ENCODE results near the gene FAM241A.
A peak's percentile ranks its signal among the peaks of the same experiment; 100 is the strongest.

Gene FAM241A

DNA sequence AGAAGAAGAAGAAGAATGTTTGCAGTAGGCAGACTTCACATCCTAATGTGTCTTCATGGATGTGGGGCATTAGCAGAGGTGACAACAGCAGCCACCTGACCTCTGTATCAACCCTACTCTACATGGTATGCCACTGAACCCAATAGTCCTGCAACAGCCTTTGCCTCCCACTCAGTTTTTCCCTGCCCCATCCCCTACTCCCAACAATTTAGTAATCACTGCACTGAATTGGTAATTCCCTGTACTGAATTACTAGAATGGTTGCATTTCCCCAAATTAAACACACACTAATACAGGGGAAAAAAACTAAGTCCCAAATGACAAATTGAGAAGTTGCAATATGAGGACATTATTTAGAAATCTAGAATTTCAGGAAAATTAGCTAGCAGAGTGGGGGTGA lies 31.4 kb upstream of the FAM241A start:
- no peak for FAIRE-seq
- TF ChIP-seq POLR2A (IDR thresholded peaks at IDR 0.05; ENCODE audit: low read depth, low read length): no peak
- TF ChIP-seq TAF1 (IDR thresholded peaks at IDR 0.05; ENCODE audit: borderline replicate concordance, low read depth, low read length): no peak
- TF ChIP-seq POLR2AphosphoS5 (IDR thresholded peaks at IDR 0.05; ENCODE audit: low read depth, low read length): no peak
- DNase-seq (ENCODE audit: insufficient read length): no peak

DNA sequence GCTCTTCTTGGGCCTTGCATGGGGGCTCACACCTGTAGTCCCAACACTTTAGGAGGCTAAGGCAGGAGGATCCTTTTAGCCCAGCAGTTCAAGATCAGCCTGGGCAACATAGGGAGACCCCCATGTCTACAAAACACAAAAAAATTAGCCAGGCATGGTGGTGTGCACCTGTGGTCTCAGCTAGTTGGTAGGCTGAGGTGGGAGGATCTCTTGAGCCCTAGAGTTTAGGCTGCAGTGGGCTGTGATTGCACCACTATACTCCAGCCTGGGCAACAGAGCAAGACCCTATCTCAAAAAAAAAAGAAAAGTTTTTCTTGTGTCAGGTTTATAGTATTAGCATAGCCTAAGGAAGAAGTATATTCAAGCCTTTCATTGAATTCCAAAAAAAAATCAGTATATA lies 30.8 kb upstream of the FAM241A start:
- DNase-seq (ENCODE audit: insufficient read length) (no peak), FAIRE-seq (no peak)
- TF ChIP-seq POLR2A (IDR thresholded peaks at IDR 0.05; ENCODE audit: low read depth, low read length): no peak
- TF ChIP-seq POLR2AphosphoS5 (IDR thresholded peaks at IDR 0.05; ENCODE audit: low read depth, low read length): no peak
- no peak for TF ChIP-seq TAF1 (IDR thresholded peaks at IDR 0.05; ENCODE audit: borderline replicate concordance, low read depth, low read length)

DNA sequence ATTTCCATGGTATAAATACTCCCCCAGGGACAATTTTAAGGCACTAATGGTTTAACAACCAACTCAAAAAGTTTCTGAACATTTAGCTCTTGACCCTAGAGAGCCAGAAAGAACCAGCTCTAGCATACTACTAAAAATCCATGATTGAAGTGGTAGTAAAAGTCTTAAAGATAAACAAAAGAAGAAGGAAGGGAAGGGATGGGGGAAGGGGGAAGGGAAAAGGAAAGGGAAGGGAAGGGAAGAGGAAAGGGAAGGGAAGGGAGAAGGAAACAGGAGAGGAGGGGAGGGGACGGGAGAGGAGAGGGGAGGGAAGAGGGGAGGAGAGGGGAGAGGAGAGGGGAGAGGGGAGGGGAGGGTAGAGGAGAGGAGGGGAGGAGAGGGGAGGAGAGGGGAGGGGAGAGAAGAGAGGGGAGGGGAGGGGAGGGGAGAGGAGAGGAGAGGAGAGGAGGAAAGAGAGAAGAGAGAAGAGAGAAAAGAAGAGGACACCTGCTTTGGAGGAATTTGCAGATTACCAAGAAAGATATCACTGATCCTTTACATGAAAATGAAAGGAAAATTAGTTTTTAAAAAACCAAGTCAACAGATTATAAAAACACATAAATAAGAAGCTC lies 26.4 kb upstream of the FAM241A start:
- FAIRE-seq: no peak

DNA sequence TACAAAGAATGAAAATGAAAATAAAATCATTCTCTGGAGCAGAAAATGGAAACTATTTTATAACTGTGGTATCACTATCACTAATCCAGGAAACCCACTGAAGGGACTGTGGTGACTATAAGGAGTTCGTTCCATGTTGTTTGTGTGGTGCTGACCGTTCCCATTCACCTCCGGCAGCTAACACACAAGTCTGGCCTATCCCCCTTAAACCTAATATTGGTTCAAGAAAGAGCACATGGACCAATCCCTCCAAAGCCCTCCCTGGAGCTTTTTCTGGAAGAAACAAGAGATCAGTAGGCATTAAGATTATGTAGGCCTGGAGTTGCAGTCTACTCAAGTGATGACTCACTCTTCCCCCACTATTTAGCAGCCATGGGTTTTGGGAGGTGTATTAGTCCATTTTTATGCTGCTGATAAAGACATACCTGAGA lies 25.9 kb upstream of the FAM241A start:
- FAIRE-seq (peak; percentile 36), DNase-seq (ENCODE audit: insufficient read length) (no peak)
- TF ChIP-seq POLR2A (IDR thresholded peaks at IDR 0.05; ENCODE audit: low read depth, low read length): no peak
- no peak for TF ChIP-seq POLR2AphosphoS5 (IDR thresholded peaks at IDR 0.05; ENCODE audit: low read depth, low read length)
- no peak for TF ChIP-seq TAF1 (IDR thresholded peaks at IDR 0.05; ENCODE audit: borderline replicate concordance, low read depth, low read length)

More for the DNA sequence above, 26.4 kb upstream of the FAM241A start:
- no peak for DNase-seq (ENCODE audit: insufficient read length)
- TF ChIP-seq TAF1 (IDR thresholded peaks at IDR 0.05; ENCODE audit: borderline replicate concordance, low read depth, low read length) (no peak), POLR2A (IDR thresholded peaks at IDR 0.05; ENCODE audit: low read depth, low read length) (no peak), POLR2AphosphoS5 (IDR thresholded peaks at IDR 0.05; ENCODE audit: low read depth, low read length) (no peak)

DNA sequence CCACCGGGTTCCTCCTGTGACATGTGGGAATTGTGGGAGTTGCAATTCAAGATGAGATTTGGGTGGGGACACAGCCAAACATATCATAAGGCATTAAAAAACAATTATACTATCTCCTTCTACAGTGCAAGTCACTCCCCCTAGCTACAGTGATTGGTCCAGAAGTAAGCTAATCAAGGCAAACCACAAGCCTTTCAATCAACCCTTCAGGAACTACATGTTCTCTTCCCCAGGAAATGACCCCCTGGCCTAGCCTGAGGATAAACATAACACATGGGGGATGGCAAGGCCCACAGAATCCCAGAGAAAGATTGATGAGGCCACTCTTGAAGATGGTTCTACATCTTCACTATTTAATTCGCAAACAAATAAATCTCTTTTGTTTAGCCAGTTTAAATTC lies 25.2 kb upstream of the FAM241A start:
- TF ChIP-seq POLR2A (IDR thresholded peaks at IDR 0.05; ENCODE audit: low read depth, low read length) (no peak), POLR2AphosphoS5 (IDR thresholded peaks at IDR 0.05; ENCODE audit: low read depth, low read length) (no peak), TAF1 (IDR thresholded peaks at IDR 0.05; ENCODE audit: borderline replicate concordance, low read depth, low read length) (no peak)
- DNase-seq (ENCODE audit: insufficient read length) (no peak), FAIRE-seq (no peak)

DNA sequence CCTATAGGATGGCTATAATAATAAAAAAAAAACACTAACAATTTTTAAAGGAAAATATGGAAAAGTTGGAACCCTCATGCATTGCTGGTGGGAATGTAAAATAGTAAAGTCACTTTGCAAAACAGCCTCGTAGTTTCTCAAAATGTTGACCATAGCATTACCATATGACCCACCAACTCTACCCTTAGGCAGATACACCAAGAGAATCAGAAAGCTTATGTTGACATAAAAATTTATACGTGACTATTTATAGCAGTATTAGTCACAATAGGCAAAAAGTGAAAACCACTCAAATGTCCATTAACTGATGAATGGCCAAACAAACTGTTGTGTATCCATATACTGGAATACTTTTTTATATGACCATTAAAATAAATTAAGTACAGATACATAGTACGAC lies 19.8 kb upstream of the FAM241A start:
- DNase-seq (ENCODE audit: insufficient read length): no peak
- TF ChIP-seq POLR2A (IDR thresholded peaks at IDR 0.05; ENCODE audit: low read depth, low read length): no peak
- no peak for TF ChIP-seq POLR2AphosphoS5 (IDR thresholded peaks at IDR 0.05; ENCODE audit: low read depth, low read length)
- TF ChIP-seq TAF1 (IDR thresholded peaks at IDR 0.05; ENCODE audit: borderline replicate concordance, low read depth, low read length): no peak
- no peak for FAIRE-seq

DNA sequence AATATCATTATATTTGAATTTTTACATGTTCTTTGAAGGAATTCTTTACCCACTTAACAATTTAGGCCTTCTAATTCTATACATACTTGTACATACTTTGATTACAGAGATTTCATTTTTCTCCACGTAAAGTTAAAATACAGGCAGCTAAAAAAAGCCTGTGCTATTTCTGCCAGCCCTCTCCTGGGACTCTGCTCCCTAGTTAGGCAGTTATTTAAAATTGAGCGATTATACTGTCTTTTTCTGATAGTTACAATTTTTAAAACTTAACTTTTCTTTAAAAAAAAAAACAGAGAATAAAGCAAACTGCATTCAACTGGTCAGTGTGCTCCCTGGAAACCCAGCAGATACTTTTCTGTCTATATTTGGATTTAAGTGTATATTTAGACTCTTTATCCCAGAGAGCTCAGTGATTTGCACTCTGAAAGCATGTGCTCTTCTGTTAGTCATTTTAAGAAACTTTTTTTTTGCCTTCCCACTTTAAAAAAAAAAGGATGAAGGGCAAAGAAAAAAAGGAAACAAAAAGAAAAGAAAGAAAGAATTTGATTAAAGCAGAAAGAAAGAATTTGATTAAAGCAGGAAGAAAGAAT lies 18.1 kb upstream of the FAM241A start:
- no peak for FAIRE-seq
- DNase-seq (ENCODE audit: insufficient read length): no peak
- TF ChIP-seq TAF1 (IDR thresholded peaks at IDR 0.05; ENCODE audit: borderline replicate concordance, low read depth, low read length) (no peak), POLR2AphosphoS5 (IDR thresholded peaks at IDR 0.05; ENCODE audit: low read depth, low read length) (no peak), POLR2A (IDR thresholded peaks at IDR 0.05; ENCODE audit: low read depth, low read length) (no peak)

DNA sequence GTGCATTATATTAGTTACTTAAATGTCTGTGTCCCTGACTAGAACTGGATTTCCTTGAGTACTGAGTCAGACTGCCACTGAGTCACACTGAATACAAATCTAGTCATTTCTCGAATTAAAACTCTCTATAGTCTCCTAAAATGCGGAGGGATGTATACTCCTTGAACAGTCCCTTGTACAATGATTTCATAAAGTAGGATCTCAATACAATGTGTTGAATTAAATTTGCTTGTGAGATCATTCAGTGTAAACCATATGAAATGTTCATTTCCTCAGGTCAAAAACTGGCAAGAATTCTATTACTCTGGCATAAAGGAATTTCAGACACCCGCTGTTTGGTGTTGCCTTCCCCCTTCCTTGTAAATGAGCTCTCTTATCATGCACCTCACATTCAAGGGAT lies 17.5 kb upstream of the FAM241A start:
- TF ChIP-seq TAF1 (IDR thresholded peaks at IDR 0.05; ENCODE audit: borderline replicate concordance, low read depth, low read length) (no peak), POLR2A (IDR thresholded peaks at IDR 0.05; ENCODE audit: low read depth, low read length) (no peak), POLR2AphosphoS5 (IDR thresholded peaks at IDR 0.05; ENCODE audit: low read depth, low read length) (no peak)
- FAIRE-seq (no peak), DNase-seq (ENCODE audit: insufficient read length) (no peak)

DNA sequence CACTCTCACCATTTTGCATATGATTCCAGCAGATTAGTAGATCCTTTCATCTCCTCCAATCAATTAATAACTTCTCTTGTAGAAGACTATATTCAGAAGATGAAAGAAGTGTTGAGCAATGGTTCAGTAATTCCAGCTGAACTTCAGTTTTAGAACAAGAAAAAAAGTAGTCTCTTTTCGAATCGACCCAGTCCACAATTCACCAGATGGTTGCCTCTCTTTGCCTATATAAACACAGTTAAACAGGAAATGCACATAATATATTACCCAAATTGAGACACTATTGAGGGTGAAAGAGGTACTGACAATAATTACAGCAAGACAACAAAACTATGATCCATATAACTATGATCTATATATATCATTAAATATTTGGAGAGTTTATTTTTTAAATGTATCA lies 16.8 kb upstream of the FAM241A start:
- FAIRE-seq (no peak), DNase-seq (ENCODE audit: insufficient read length) (no peak)
- no peak for TF ChIP-seq TAF1 (IDR thresholded peaks at IDR 0.05; ENCODE audit: borderline replicate concordance, low read depth, low read length)
- TF ChIP-seq POLR2A (IDR thresholded peaks at IDR 0.05; ENCODE audit: low read depth, low read length): no peak
- no peak for TF ChIP-seq POLR2AphosphoS5 (IDR thresholded peaks at IDR 0.05; ENCODE audit: low read depth, low read length)

DNA sequence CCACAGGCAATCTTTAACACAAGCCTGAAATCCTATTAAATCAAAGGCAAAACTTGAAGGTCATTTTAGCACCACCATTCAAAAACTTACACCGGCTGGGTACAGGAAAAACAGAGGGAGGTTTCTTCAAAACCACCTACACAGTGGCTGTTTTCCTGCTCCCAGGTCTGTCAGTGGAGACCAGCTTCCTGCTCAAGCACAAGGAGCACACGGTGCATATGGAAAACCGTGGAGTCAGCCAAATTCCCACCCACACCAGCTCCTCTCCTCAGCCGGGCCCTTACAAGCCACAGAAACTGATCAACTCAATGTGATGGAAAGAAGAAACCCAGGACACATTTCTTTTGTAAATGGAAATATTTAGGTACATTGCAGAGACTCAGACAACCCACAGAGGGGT lies 14.3 kb upstream of the FAM241A start:
- TF ChIP-seq POLR2A (IDR thresholded peaks at IDR 0.05; ENCODE audit: low read depth, low read length) (no peak), POLR2AphosphoS5 (IDR thresholded peaks at IDR 0.05; ENCODE audit: low read depth, low read length) (no peak)
- DNase-seq (ENCODE audit: insufficient read length): no peak
- no peak for FAIRE-seq

DNA sequence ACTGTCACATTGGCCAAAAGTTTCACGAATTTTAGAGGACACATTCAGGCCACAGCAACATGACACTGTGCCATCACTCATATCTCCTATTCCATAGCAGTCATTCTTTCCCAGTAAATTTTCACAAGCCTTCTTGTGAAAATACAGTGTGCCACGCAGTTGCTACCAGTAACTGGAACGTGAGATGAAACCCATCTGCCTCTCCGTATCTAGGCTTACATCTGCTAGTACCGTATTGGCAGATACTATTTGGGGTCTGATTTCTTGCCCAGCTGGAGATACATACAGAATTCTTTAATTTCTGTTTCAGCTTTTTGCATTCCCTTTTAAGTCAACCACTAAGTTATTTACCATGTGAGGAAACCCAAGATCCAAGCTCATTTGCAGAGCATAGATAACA lies 8.7 kb upstream of the FAM241A start:
- TF ChIP-seq POLR2AphosphoS5 (IDR thresholded peaks at IDR 0.05; ENCODE audit: low read depth, low read length) (no peak), POLR2A (IDR thresholded peaks at IDR 0.05; ENCODE audit: low read depth, low read length) (no peak), TAF1 (IDR thresholded peaks at IDR 0.05; ENCODE audit: borderline replicate concordance, low read depth, low read length) (no peak)
- FAIRE-seq (no peak), DNase-seq (ENCODE audit: insufficient read length) (no peak)

DNA sequence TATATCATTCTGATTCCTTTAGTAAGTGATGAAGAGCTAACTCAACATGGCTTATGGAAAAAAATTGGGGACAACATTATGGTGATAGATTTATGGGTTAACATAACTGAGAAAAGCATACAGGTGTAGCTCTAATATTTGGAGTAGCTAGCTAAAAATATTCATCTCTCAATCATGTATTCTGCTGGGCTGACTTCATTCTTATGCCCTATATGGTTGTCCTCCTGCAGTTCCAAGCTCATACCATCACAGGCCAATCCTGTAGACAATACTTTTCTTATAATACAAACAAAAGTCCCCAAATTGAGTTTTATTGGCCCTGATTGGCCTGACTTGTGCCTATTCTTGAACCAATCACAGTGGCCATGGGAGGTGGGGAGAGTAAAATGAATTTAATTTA lies 6.7 kb upstream of the FAM241A start:
- DNase-seq (ENCODE audit: insufficient read length) (no peak), FAIRE-seq (no peak)
- TF ChIP-seq POLR2AphosphoS5 (IDR thresholded peaks at IDR 0.05; ENCODE audit: low read depth, low read length) (no peak), POLR2A (IDR thresholded peaks at IDR 0.05; ENCODE audit: low read depth, low read length) (no peak), TAF1 (IDR thresholded peaks at IDR 0.05; ENCODE audit: borderline replicate concordance, low read depth, low read length) (no peak)
